ENCODE measurements around the gene NPAS3.

DNA sequence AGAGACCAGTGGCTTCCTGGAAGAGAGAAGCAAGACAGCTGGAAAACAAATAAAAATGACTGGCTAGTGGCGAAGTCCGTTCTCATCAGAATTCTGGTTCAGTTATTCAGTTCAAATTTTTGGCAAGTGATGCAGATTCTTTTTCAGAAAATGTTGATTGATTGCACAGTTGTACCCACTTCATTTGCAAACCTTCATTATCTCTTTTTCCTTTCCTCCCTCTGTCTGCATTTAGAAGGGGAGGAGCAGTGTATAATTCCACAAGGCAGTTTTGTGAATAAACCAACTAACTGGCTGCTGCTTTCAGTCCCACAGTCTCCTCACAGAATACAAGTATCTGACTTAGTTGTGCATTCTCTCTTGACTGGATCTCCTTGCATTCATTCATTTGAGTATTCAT, 417.5 kb downstream of the NPAS3 start:
- TF ChIP-seq POLR2A (IDR thresholded peaks at IDR 0.05) = no peak
- TF ChIP-seq, protein P1, sequence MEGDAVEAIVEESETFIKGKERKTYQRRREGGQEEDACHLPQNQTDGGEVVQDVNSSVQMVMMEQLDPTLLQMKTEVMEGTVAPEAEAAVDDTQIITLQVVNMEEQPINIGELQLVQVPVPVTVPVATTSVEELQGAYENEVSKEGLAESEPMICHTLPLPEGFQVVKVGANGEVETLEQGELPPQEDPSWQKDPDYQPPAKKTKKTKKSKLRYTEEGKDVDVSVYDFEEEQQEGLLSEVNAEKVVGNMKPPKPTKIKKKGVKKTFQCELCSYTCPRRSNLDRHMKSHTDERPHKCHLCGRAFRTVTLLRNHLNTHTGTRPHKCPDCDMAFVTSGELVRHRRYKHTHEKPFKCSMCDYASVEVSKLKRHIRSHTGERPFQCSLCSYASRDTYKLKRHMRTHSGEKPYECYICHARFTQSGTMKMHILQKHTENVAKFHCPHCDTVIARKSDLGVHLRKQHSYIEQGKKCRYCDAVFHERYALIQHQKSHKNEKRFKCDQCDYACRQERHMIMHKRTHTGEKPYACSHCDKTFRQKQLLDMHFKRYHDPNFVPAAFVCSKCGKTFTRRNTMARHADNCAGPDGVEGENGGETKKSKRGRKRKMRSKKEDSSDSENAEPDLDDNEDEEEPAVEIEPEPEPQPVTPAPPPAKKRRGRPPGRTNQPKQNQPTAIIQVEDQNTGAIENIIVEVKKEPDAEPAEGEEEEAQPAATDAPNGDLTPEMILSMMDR (IDR thresholded peaks at IDR 0.05) = no peak
